Thoracic aorta (tissue), 2 donors: ENCODE measurements around the gene SSBP3. TPM values are rescaled to one million over a fixed set of nuclear protein-coding genes. Genes with fewer than 3 reads are reported as not detected.

ENCODE experiments used
- ATAC-seq: fragments of 150-250 bp; one replicate; pipeline ENCODE4 v1.8.0; 2017; ENCODE audit warnings: low read depth; ENCODE audit not compliant: insufficient number of reproducible peaks, low FRiP score
- DNase-seq: peaks from one replicate; pipeline ENCODE4 v3.0.0-alpha.2; 2020; ENCODE audit warnings: low spot score
- H3K27ac ChIP-seq, 2 donors: fragments of 200-600 bp; sonication (generic); 1 replicate in 1 of 2; 2 replicates in 1 of 2; pipeline ENCODE4 v1.5.1; 2016; ENCODE audit warnings: mild to moderate bottlenecking in 2 of 2, moderate library complexity in 2 of 2
- H3K27me3 ChIP-seq: fragments of 200-600 bp; sonication (generic); replicated peaks from 2 replicates; pipeline ENCODE4 v1.6.0; 2016; ENCODE audit warnings: mild to moderate bottlenecking; ENCODE audit not compliant: insufficient read depth
- H3K36me3 ChIP-seq: fragments of 200-600 bp; sonication (generic); one replicate; pipeline ENCODE4 v1.5.1; 2016
- H3K4me1 ChIP-seq, 2 donors: fragments of 200-600 bp; sonication (generic); 1 replicate in 1 of 2; 2 replicates in 1 of 2; pipeline versions ENCODE4 v1.5.1 to v1.6.0; 2016; ENCODE audit warnings: low read depth in 2 of 2, mild to moderate bottlenecking in 1 of 2; ENCODE audit not compliant: control insufficient read depth in 1 of 2
- H3K4me3 ChIP-seq: fragments of 200-600 bp; sonication (generic); 2 replicates; pipeline ENCODE4 v1.5.1; 2016; ENCODE audit warnings: mild to moderate bottlenecking
- H3K9me3 ChIP-seq: fragments of 200-600 bp; sonication (generic); 2 replicates; pipeline ENCODE4 v1.5.1; 2016
- CTCF ChIP-seq: fragments of 200-600 bp; sonication (generic); IDR thresholded peaks from one replicate; pipeline ENCODE4 v1.5.1; 2019; ENCODE audit warnings: antibody characterized with exemption
- total RNA-seq, 2 donors: library from RNA; depleted of rRNA; stranded (reverse); fragments of >200 nt; gene quantifications; one replicate each; pipeline versions ENCODE4 v1.1.0 to v1.2.3, GENCODE V29; 2016

The SSBP3 gene
- total RNA-seq, 2 donors from 2014 or later, result 33.4 to 87.1 TPM

- Histone ChIP-seq H3K9me3 (no peaks in the 10 kb centered on the region), H3K27me3 (no peaks in the 10 kb centered on the region), H3K4me3 (no peak overlapping the region), H3K27ac (no peak overlapping the region), H3K36me3 (no peaks in the 10 kb centered on the region), H3K4me1 (peaks cover 2 to 53% of the 10 kb centered on the region in 2 donors)
- no peak for TF ChIP-seq CTCF
- ATAC-seq (no peak), DNase-seq (no peak)
Measured at GRCh38 chr1:54323921-54324250, 82.3 kb downstream of the SSBP3 start.

- no peak overlapping the region for H3K27ac ChIP-seq
- ATAC-seq, result no peak
- H3K4me1 ChIP-seq, result peaks cover 2 to 47% of the 10 kb centered on the region in 2 donors
Measured at GRCh38 chr1:54323324-54323739, 82.9 kb downstream of the SSBP3 start.

GRCh38 chr1:54318246-54318814 lies 87.9 kb downstream of the SSBP3 start:
- no peak for DNase-seq
- H3K4me1 ChIP-seq, result peaks cover 0 to 11% of the 10 kb centered on the region in 2 donors
- no peaks in the 10 kb centered on the region for H3K9me3 ChIP-seq

More at GRCh38 chr1:54323324-54323739, 82.9 kb downstream of the SSBP3 start:
- Histone ChIP-seq H3K36me3 (no peaks in the 10 kb centered on the region), H3K9me3 (no peaks in the 10 kb centered on the region), H3K4me3 (no peak overlapping the region), H3K27me3 (no peaks in the 10 kb centered on the region)
- DNase-seq, result no peak
- no peak for TF ChIP-seq CTCF

GRCh38 chr1:54317084-54317483 lies 89.1 kb downstream of the SSBP3 start:
- DNase-seq (no peak), ATAC-seq (no peak)
- no peak overlapping the region for H3K4me3 ChIP-seq
- H3K4me1 ChIP-seq, result peaks cover 0 to 20% of the 10 kb centered on the region in 2 donors
- no peaks in the 10 kb centered on the region for H3K9me3 ChIP-seq
- no peaks in the 10 kb centered on the region for H3K27me3 ChIP-seq
- H3K36me3 ChIP-seq, result no peaks in the 10 kb centered on the region
- TF ChIP-seq CTCF, result no peak
- no peak overlapping the region for H3K27ac ChIP-seq

More at GRCh38 chr1:54318246-54318814, 87.9 kb downstream of the SSBP3 start:
- no peak for TF ChIP-seq CTCF
- no peaks in the 10 kb centered on the region for H3K27me3 ChIP-seq
- no peak overlapping the region for H3K27ac ChIP-seq
- no peak overlapping the region for H3K4me3 ChIP-seq
- no peak for ATAC-seq
- H3K36me3 ChIP-seq, result no peaks in the 10 kb centered on the region

DNA sequence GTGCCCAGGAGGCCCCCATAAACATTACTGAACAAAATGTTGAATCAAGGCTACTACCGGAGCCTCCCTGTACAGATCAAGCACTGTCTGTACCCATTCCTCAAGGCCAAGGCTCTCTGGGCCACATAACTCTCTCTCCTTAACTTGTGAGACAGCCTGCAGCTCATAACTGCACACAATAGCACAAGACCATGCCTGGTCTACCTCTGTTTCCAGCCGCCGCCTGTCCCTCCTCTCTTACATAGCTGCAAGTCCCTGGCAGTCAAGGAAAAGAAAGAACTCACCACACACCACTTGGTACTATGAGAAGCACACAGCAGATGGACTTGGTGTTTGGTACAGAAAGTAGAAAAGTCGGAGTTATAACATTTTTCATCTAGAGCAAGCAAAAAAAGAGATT lies 91.1 kb downstream of the SSBP3 start:
- Histone ChIP-seq H3K27me3 (no peaks in the 10 kb centered on the region), H3K4me1 (peaks cover 2 to 35% of the 10 kb centered on the region in 2 donors), H3K9me3 (no peaks in the 10 kb centered on the region), H3K36me3 (no peaks in the 10 kb centered on the region), H3K4me3 (no peak overlapping the region), H3K27ac (no peak overlapping the region)
- no peak for TF ChIP-seq CTCF
- DNase-seq, result no peak
- no peak for ATAC-seq
